ENCODE measurements around the gene GOLGA3. TPM values are rescaled to one million over a fixed set of nuclear protein-coding genes. Genes with fewer than 3 reads are reported as not detected.
"Not testable (repeated sequence)": the region's sequence is repeated elsewhere in the genome, so short reads cannot be mapped to it uniquely, and the experiment has no call there.

GOLGA3 gene
- total and polyA plus RNA-seq, 2 donors (not counting 1 experiment from before 2014, with no cell fraction given): 32.7 to 66.0 TPM

DNA sequence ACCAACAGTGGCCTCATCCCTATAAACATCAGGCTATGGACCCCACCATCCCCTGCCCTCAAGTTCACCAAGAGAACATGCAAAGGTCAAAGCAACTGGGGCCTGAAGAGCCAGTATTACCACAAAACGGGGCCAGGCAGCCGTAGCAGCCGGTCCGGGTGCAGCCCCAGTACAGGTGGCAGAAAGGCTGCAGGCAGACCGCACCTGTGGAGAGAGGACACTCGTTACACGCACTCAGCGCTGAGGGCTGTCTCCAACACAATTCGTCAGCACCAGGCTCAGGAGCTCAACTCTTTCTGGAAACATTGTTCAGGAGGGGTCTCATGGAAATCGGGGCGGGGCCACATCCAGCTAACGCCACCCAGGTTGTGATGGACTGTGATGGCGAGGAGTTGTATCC is 19.9 kb upstream of the GOLGA3 start:
- no peak overlapping the region for H3K27ac Mint-ChIP-seq
- Histone ChIP-seq H3K79me2 (ENCODE audit: control insufficient read depth, insufficient read depth, low read length) (peaks cover 12% of the 10 kb centered on the region), H3K27me3 (replicated peaks in 1 of 4; ENCODE audit: control extremely low read depth in 1 of 4, control insufficient read depth in 3 of 4, insufficient read depth in 4 of 4, low read length in 3 of 4) (no peaks in the 10 kb centered on the region), H3K4me1 (ENCODE audit: control insufficient read depth in 2 of 2, insufficient read depth in 2 of 2, low read length in 2 of 2) (no peaks in the 10 kb centered on the region), H3K9me3 (ENCODE audit: control extremely low read depth in 1 of 3, control insufficient read depth in 2 of 3, insufficient read depth in 1 of 3, low read length in 2 of 3) (no peaks in the 10 kb centered on the region), H4K20me1 (ENCODE audit: control insufficient read depth, insufficient read depth, low read length, poor library complexity, severe bottlenecking) (no peaks in the 10 kb centered on the region), H2AFZ (ENCODE audit: insufficient read depth, low read depth, low read length, poor library complexity, severe bottlenecking) (no peak overlapping the region), H3K9ac (ENCODE audit: low read length) (no peak overlapping the region), H3K4me2 (replicated peaks; ENCODE audit: low read depth, low read length, poor library complexity, severe bottlenecking) (no peak overlapping the region), H3K27ac (ENCODE audit: low read length in 2 of 2) (no peak overlapping the region), H3K36me3 (replicated peaks in 1 of 2; ENCODE audit: control extremely low read depth in 1 of 2, control insufficient read depth in 1 of 2, extremely low read depth in 1 of 2, insufficient read depth in 2 of 2, low read length in 1 of 2) (peaks cover 4 to 72% of the 10 kb centered on the region in 2 experiments), H3K4me3 (ENCODE audit: control extremely low read depth in 1 of 5, extremely low read depth in 1 of 5, insufficient read depth in 1 of 5, low read depth in 2 of 5, low read length in 4 of 5) (no peak overlapping the region)
- no peaks in the 10 kb centered on the region for H3K4me1 Mint-ChIP-seq
- no peaks in the 10 kb centered on the region for H3K27me3 Mint-ChIP-seq
- no peak for DNase-seq
- intact Hi-C loops (cut with micrococcal nuclease): no loop called here
- TF ChIP-seq EZH2 (IDR thresholded peaks at IDR 0.05; ENCODE audit: borderline replicate concordance, insufficient read depth, low read depth, low read length, poor library complexity, severe bottlenecking) (no peak), CTCF (IDR thresholded peaks at IDR 0.05) (no peak)
- ChIA-PET POLR2A (no interaction called here), CTCF (no interaction called here)
- no peaks in the 10 kb centered on the region for H3K9me3 Mint-ChIP-seq (ENCODE audit: insufficient read depth)
- ATAC-seq (ENCODE audit: low read depth): no peak
- 97% methylated on average over 12 of the region's 13 CpGs for WGBS (ENCODE audit: insufficient coverage)
- no peak overlapping the region for H3K4me3 Mint-ChIP-seq

- intact Hi-C loops (cut with micrococcal nuclease): no loop called here
- no peaks in the 10 kb centered on the region for H3K27me3 Mint-ChIP-seq
- 95% methylated on average over 27 of the region's 30 CpGs for WGBS (ENCODE audit: insufficient coverage)
- H3K9me3 Mint-ChIP-seq (ENCODE audit: insufficient read depth): no peaks in the 10 kb centered on the region
- CTCF ChIA-PET: no interaction called here
- Histone ChIP-seq H3K27me3 (replicated peaks in 1 of 4; ENCODE audit: control extremely low read depth in 1 of 4, control insufficient read depth in 3 of 4, insufficient read depth in 4 of 4, low read length in 3 of 4) (no peaks in the 10 kb centered on the region), H4K20me1 (ENCODE audit: control insufficient read depth, insufficient read depth, low read length, poor library complexity, severe bottlenecking) (no peaks in the 10 kb centered on the region), H3K4me3 (ENCODE audit: control extremely low read depth in 1 of 5, extremely low read depth in 1 of 5, insufficient read depth in 1 of 5, low read depth in 2 of 5, low read length in 4 of 5) (no peak overlapping the region), H3K36me3 (replicated peaks in 1 of 2; ENCODE audit: control extremely low read depth in 1 of 2, control insufficient read depth in 1 of 2, extremely low read depth in 1 of 2, insufficient read depth in 2 of 2, low read length in 1 of 2) (peaks cover 4 to 73% of the 10 kb centered on the region in 2 experiments), H3K9me3 (ENCODE audit: control extremely low read depth in 1 of 3, control insufficient read depth in 2 of 3, insufficient read depth in 1 of 3, low read length in 2 of 3) (no peaks in the 10 kb centered on the region), H3K9ac (ENCODE audit: low read length) (no peak overlapping the region), H3K79me2 (ENCODE audit: control insufficient read depth, insufficient read depth, low read length) (peaks cover 8% of the 10 kb centered on the region), H3K4me1 (ENCODE audit: control insufficient read depth in 2 of 2, insufficient read depth in 2 of 2, low read length in 2 of 2) (no peaks in the 10 kb centered on the region), H3K4me2 (replicated peaks; ENCODE audit: low read depth, low read length, poor library complexity, severe bottlenecking) (no peak overlapping the region), H2AFZ (ENCODE audit: insufficient read depth, low read depth, low read length, poor library complexity, severe bottlenecking) (no peak overlapping the region), H3K27ac (ENCODE audit: low read length in 2 of 2) (no peak overlapping the region)
- POLR2A ChIA-PET: no interaction called here
- H3K4me1 Mint-ChIP-seq: no peaks in the 10 kb centered on the region
- H3K4me3 Mint-ChIP-seq: no peak overlapping the region
- DNase-seq (no peak), ATAC-seq (ENCODE audit: low read depth) (no peak)
- H3K27ac Mint-ChIP-seq: no peak overlapping the region
- TF ChIP-seq CTCF (IDR thresholded peaks at IDR 0.05) (no peak), EZH2 (IDR thresholded peaks at IDR 0.05; ENCODE audit: borderline replicate concordance, insufficient read depth, low read depth, low read length, poor library complexity, severe bottlenecking) (no peak)
These were observed 19.0 kb upstream of the GOLGA3 start for GRCh38 chr12:132847363-132848356.

GRCh38 chr12:132844681-132845080 is 16.0 kb upstream of the GOLGA3 start:
- peaks cover 3 to 67% of the 10 kb centered on the region in 2 experiments for H3K36me3 ChIP-seq (replicated peaks in 1 of 2; ENCODE audit: control extremely low read depth in 1 of 2, control insufficient read depth in 1 of 2, extremely low read depth in 1 of 2, insufficient read depth in 2 of 2, low read length in 1 of 2)

More at GRCh38 chr12:132844681-132845080, 16.0 kb upstream of the GOLGA3 start:
- H3K27ac Mint-ChIP-seq; H3K27me3 Mint-ChIP-seq; H3K4me3 ChIP-seq (ENCODE audit: control extremely low read depth in 1 of 5, extremely low read depth in 1 of 5, insufficient read depth in 1 of 5, low read depth in 2 of 5, low read length in 4 of 5); H3K4me3 Mint-ChIP-seq; DNase-seq; H3K9ac ChIP-seq (ENCODE audit: low read length); H3K4me2 ChIP-seq (replicated peaks; ENCODE audit: low read depth, low read length, poor library complexity, severe bottlenecking); CTCF ChIA-PET; intact Hi-C loops (cut with micrococcal nuclease); H3K9me3 Mint-ChIP-seq (ENCODE audit: insufficient read depth); H2AFZ ChIP-seq (ENCODE audit: insufficient read depth, low read depth, low read length, poor library complexity, severe bottlenecking); H3K4me1 ChIP-seq (ENCODE audit: control insufficient read depth in 2 of 2, insufficient read depth in 2 of 2, low read length in 2 of 2); H3K4me1 Mint-ChIP-seq; H3K79me2 ChIP-seq (ENCODE audit: control insufficient read depth, insufficient read depth, low read length); H4K20me1 ChIP-seq (ENCODE audit: control insufficient read depth, insufficient read depth, low read length, poor library complexity, severe bottlenecking); POLR2A ChIA-PET; H3K9me3 ChIP-seq (ENCODE audit: control extremely low read depth in 1 of 3, control insufficient read depth in 2 of 3, insufficient read depth in 1 of 3, low read length in 2 of 3); ATAC-seq (ENCODE audit: low read depth); H3K27me3 ChIP-seq (replicated peaks in 1 of 4; ENCODE audit: control extremely low read depth in 1 of 4, control insufficient read depth in 3 of 4, insufficient read depth in 4 of 4, low read length in 3 of 4); H3K27ac ChIP-seq (ENCODE audit: low read length in 2 of 2): not testable (repeated sequence)
- 100% methylated on average over 1 of the region's 11 CpGs for WGBS (ENCODE audit: insufficient coverage)

Data from B cell (primary cell).